IPS DF 6.9 (cell line): ENCODE results near the gene IL17RB.

Experiments used
- DNase-seq: peaks from one replicate; pipeline ENCODE4 v3.0.0-alpha.2; 2013; ENCODE audit warnings: low read depth, low spot score
- H3K27ac ChIP-seq: one replicate; pipeline ENCODE4 v1.5.1; 2013; ENCODE audit warnings: low read length, control low read depth
- H3K27me3 ChIP-seq: 2 replicates; pipeline ENCODE4 v1.6.1; 2013; ENCODE audit warnings: mild to moderate bottlenecking, low read length; ENCODE audit not compliant: control insufficient read depth, insufficient read depth
- H3K36me3 ChIP-seq: 2 replicates; pipeline ENCODE4 v1.6.1; 2013; ENCODE audit warnings: low read length; ENCODE audit not compliant: control insufficient read depth, insufficient read depth
- H3K4me1 ChIP-seq: 2 replicates; pipeline ENCODE4 v1.6.1; 2013; ENCODE audit warnings: low read length; ENCODE audit not compliant: control insufficient read depth, insufficient read depth
- H3K4me3 ChIP-seq: 2 replicates; pipeline ENCODE4 v1.5.1; 2013; ENCODE audit warnings: mild to moderate bottlenecking, low read length
- H3K9me3 ChIP-seq: 2 replicates; pipeline ENCODE4 v1.6.1; 2013; ENCODE audit warnings: low read length, inconsistent platforms; ENCODE audit not compliant: control insufficient read depth, insufficient read depth
- WGBS: extraction: QIAGEN DNeasy Blood & Tissue Kit; methylation state at CpG from one replicate; pipeline ENCODE4 v1.1.7; 2013; ENCODE audit warnings: mixed read lengths, missing lambda C conversion rate; ENCODE audit not compliant: insufficient read length, insufficient coverage; 5-methylcytosine and 5-hydroxymethylcytosine counted together

IL17RB gene

GRCh38 chr3:53833053-53833645 is 13.2 kb upstream of the IL17RB start:
- H3K27ac ChIP-seq, result no peak overlapping the region
- peaks cover 1% of the 10 kb centered on the region; the same call in 1 of the 2 replicates for H3K36me3 ChIP-seq
- no CpG with 5 or more reads among the region's 9 CpGs for WGBS
- H3K9me3 ChIP-seq, result no peaks in the 10 kb centered on the region
- no peak for DNase-seq
- no peak overlapping the region for H3K4me3 ChIP-seq
- H3K4me1 ChIP-seq, result no peaks in the 10 kb centered on the region
- no peaks in the 10 kb centered on the region for H3K27me3 ChIP-seq

- Histone ChIP-seq H3K9me3 (no peaks in the 10 kb centered on the region), H3K36me3 (peaks cover 5% of the 10 kb centered on the region; the same call in 1 of the 2 replicates), H3K4me1 (no peaks in the 10 kb centered on the region), H3K27ac (no peak overlapping the region), H3K27me3 (no peaks in the 10 kb centered on the region), H3K4me3 (no peak overlapping the region)
- no peak for DNase-seq
- no CpG with 5 or more reads among the region's 5 CpGs for WGBS
Measured at GRCh38 chr3:53833700-53834099, 12.7 kb upstream of the IL17RB start.

GRCh38 chr3:53834429-53835095 is 11.8 kb upstream of the IL17RB start:
- H3K36me3 ChIP-seq, result peaks cover 7% of the 10 kb centered on the region; the same call in 1 of the 2 replicates

GRCh38 chr3:53835257-53835656 is 11.1 kb upstream of the IL17RB start:
- H3K4me3 ChIP-seq, result no peak overlapping the region
- no CpG with 5 or more reads among the region's 1 CpG for WGBS
- DNase-seq, result no peak
- H3K4me1 ChIP-seq, result no peaks in the 10 kb centered on the region
- peaks cover 7% of the 10 kb centered on the region; the same call in 1 of the 2 replicates for H3K36me3 ChIP-seq
- no peaks in the 10 kb centered on the region for H3K9me3 ChIP-seq
- H3K27me3 ChIP-seq, result no peaks in the 10 kb centered on the region
- no peak overlapping the region for H3K27ac ChIP-seq

More at GRCh38 chr3:53834429-53835095, 11.8 kb upstream of the IL17RB start:
- no CpG with 5 or more reads among the region's 6 CpGs for WGBS
- Histone ChIP-seq H3K4me3 (no peak overlapping the region), H3K4me1 (no peaks in the 10 kb centered on the region), H3K27me3 (no peaks in the 10 kb centered on the region), H3K9me3 (no peaks in the 10 kb centered on the region), H3K27ac (no peak overlapping the region)
- DNase-seq, result no peak

GRCh38 chr3:53836084-53836872 is 10.1 kb upstream of the IL17RB start:
- H3K4me1 ChIP-seq, result no peaks in the 10 kb centered on the region
- DNase-seq, result no peak
- no peaks in the 10 kb centered on the region for H3K27me3 ChIP-seq
- H3K4me3 ChIP-seq, result no peak overlapping the region
- no peaks in the 10 kb centered on the region for H3K9me3 ChIP-seq
- H3K27ac ChIP-seq, result no peak overlapping the region
- no CpG with 5 or more reads among the region's 9 CpGs for WGBS
- H3K36me3 ChIP-seq, result peaks cover 7% of the 10 kb centered on the region; the same call in 1 of the 2 replicates

- Histone ChIP-seq H3K4me1 (peaks cover 2% of the 10 kb centered on the region; the same call in 1 of the 2 replicates), H3K4me3 (no peak overlapping the region), H3K27me3 (no peaks in the 10 kb centered on the region), H3K27ac (no peak overlapping the region), H3K36me3 (peaks cover 7% of the 10 kb centered on the region; the same call in 1 of the 2 replicates), H3K9me3 (no peaks in the 10 kb centered on the region)
- no CpG with 5 or more reads among the region's 10 CpGs for WGBS
- DNase-seq, result no peak
Measured at GRCh38 chr3:53837331-53837730, 9.0 kb upstream of the IL17RB start.

GRCh38 chr3:53841296-53841695 is 5.1 kb upstream of the IL17RB start:
- no peaks in the 10 kb centered on the region for H3K9me3 ChIP-seq
- no peak overlapping the region for H3K27ac ChIP-seq
- peaks cover 12% of the 10 kb centered on the region for H3K4me1 ChIP-seq
- H3K4me3 ChIP-seq, result no peak overlapping the region
- no peaks in the 10 kb centered on the region for H3K27me3 ChIP-seq
- no CpG with 5 or more reads among the region's 5 CpGs for WGBS
- no peak for DNase-seq
- H3K36me3 ChIP-seq, result peaks cover 7% of the 10 kb centered on the region; the same call in 1 of the 2 replicates

- WGBS, result no CpG with 5 or more reads among the region's 12 CpGs
- Histone ChIP-seq H3K9me3 (no peaks in the 10 kb centered on the region), H3K4me1 (peaks cover 12% of the 10 kb centered on the region), H3K36me3 (peaks cover 7% of the 10 kb centered on the region; the same call in 1 of the 2 replicates), H3K27ac (no peak overlapping the region), H3K27me3 (peaks cover 7% of the 10 kb centered on the region; the same call in 1 of the 2 replicates), H3K4me3 (no peak overlapping the region)
- DNase-seq, result no peak
Measured at GRCh38 chr3:53842436-53843194, 3.8 kb upstream of the IL17RB start.

- peaks cover 2% of the 10 kb centered on the region; the same call in 1 of the 2 replicates for H3K36me3 ChIP-seq
- H3K27ac ChIP-seq, result no peak overlapping the region
- no peaks in the 10 kb centered on the region for H3K9me3 ChIP-seq
- DNase-seq, result no peak
- peaks cover 12% of the 10 kb centered on the region for H3K4me1 ChIP-seq
- H3K27me3 ChIP-seq, result peaks cover 7% of the 10 kb centered on the region; the same call in 1 of the 2 replicates
- WGBS, result no CpG with 5 or more reads among the region's 10 CpGs
- H3K4me3 ChIP-seq, result no peak overlapping the region
Measured at GRCh38 chr3:53843195-53844177, 2.9 kb upstream of the IL17RB start.
